Activated T-cell treated with anti-CD3 and anti-CD28 coated beads for 4 hours (primary cell): Measurements from ENCODE around the gene CMSS1.

Experiments used
- DNase-seq: peaks from one replicate; pipeline ENCODE4 v3.0.0-alpha.2; 2020

Gene CMSS1

GRCh38 chr3:100096866-100097265 is 279.2 kb downstream of the CMSS1 start:
- DNase-seq: no peak

GRCh38 chr3:100097919-100098783 is 280.5 kb downstream of the CMSS1 start:
- no peak for DNase-seq

- no peak for DNase-seq
Measured at GRCh38 chr3:100098784-100099070, 281.1 kb downstream of the CMSS1 start.

GRCh38 chr3:100099621-100100020 is 282.0 kb downstream of the CMSS1 start:
- DNase-seq: no peak

GRCh38 chr3:100100425-100100824 is 282.8 kb downstream of the CMSS1 start:
- DNase-seq: no peak

GRCh38 chr3:100102757-100103156 is 285.1 kb downstream of the CMSS1 start:
- DNase-seq: no peak

GRCh38 chr3:100103558-100104441 is 286.1 kb downstream of the CMSS1 start:
- no peak for DNase-seq

- DNase-seq: no peak
Measured at GRCh38 chr3:100104442-100104798, 286.8 kb downstream of the CMSS1 start.

GRCh38 chr3:100104817-100105413 is 287.3 kb downstream of the CMSS1 start:
- no peak for DNase-seq

GRCh38 chr3:100105501-100105900 is 287.8 kb downstream of the CMSS1 start:
- no peak for DNase-seq

- no peak for DNase-seq
Measured at GRCh38 chr3:100106094-100106493, 288.4 kb downstream of the CMSS1 start.

GRCh38 chr3:100106531-100107141 is 289.0 kb downstream of the CMSS1 start:
- no peak for DNase-seq

GRCh38 chr3:100107221-100107814 is 289.7 kb downstream of the CMSS1 start:
- DNase-seq: no peak

GRCh38 chr3:100108464-100109079 is 290.9 kb downstream of the CMSS1 start:
- no peak for DNase-seq

GRCh38 chr3:100110162-100110561 is 292.5 kb downstream of the CMSS1 start:
- DNase-seq: no peak

GRCh38 chr3:100111728-100112127 is 294.1 kb downstream of the CMSS1 start:
- DNase-seq: no peak

- no peak for DNase-seq
Measured at GRCh38 chr3:100113723-100114412, 296.2 kb downstream of the CMSS1 start.

- no peak for DNase-seq
Measured at GRCh38 chr3:100114413-100115030, 296.9 kb downstream of the CMSS1 start, which contains the start of gene FILIP1L. Gene FILIP1L, minus strand, starts transcription at chr3:100114501.

GRCh38 chr3:100117093-100117492 is 299.4 kb downstream of the CMSS1 start:
- DNase-seq: no peak

GRCh38 chr3:100120012-100120411 is 302.4 kb downstream of the CMSS1 start:
- DNase-seq: no peak

- no peak for DNase-seq
Measured at GRCh38 chr3:100120693-100121092, 303.0 kb downstream of the CMSS1 start.
